HEK293 (cell line): ENCODE results near the gene TSPAN14.
A peak's percentile ranks its signal among the peaks of the same experiment; 100 is the strongest.

Experiments used
- CTCF ChIA-PET: fragments of 350-600 bp; formaldehyde crosslinking; extraction: SDS; loops from one replicate; lab custom pipeline; 2021; ENCODE audit warnings: antibody characterized with exemption; lab: Yijun Ruan, JAX
- POLR2A ChIA-PET: fragments of 300-600 bp; formaldehyde crosslinking; extraction: SDS; loops from one replicate; lab custom pipeline; 2020; ENCODE audit warnings: antibody characterized with exemption, inconsistent platforms; lab: Yijun Ruan, JAX
- H3K27ac ChIP-seq: fragments of 200-500 bp; sonication (Bioruptor generic); 2 replicates; pipeline ENCODE4 v1.5.1; 2014; ENCODE audit warnings: low read depth, low read length, control low read depth, inconsistent platforms; ENCODE audit errors: extremely low read depth
- H3K36me3 ChIP-seq, 2 experiments: fragments of 200-500 bp in 1 of 2; sonication (Bioruptor generic) in 1 of 2; 1 replicate in 1 of 2; 2 replicates in 1 of 2; pipeline ENCODE4 v1.5.1; 2014 to 2017; ENCODE audit warnings: inconsistent platforms in 2 of 2, low read length in 2 of 2; ENCODE audit not compliant: control insufficient read depth in 2 of 2, insufficient read depth in 1 of 2
- H3K4me1 ChIP-seq: fragments of 200-500 bp; sonication (Bioruptor generic); 2 replicates; pipeline ENCODE4 v1.5.1; 2014; ENCODE audit warnings: mild to moderate bottlenecking, low read length, inconsistent platforms; ENCODE audit not compliant: control insufficient read depth, insufficient read depth
- H3K4me3 ChIP-seq: 2 replicates; pipeline ENCODE4 v1.5.1; 2011; ENCODE audit warnings: low read depth, mild to moderate bottlenecking, control low read depth, low read length, moderate library complexity
- H3K9me3 ChIP-seq: fragments of 200-500 bp; sonication (Bioruptor generic); 2 replicates; pipeline ENCODE4 v1.5.1; 2014; ENCODE audit warnings: low read depth, low read length, inconsistent platforms; ENCODE audit not compliant: control insufficient read depth, insufficient read depth
- FEZF1 ChIP-seq: fragments of 450-650 bp; formaldehyde crosslinking; IDR thresholded peaks from 2 replicates; pipeline ENCODE4 v1.5.1; 2016; ENCODE audit warnings: missing biosample characterization, missing genetic modification characterization
- GFI1B ChIP-seq: fragments of 450-650 bp; formaldehyde crosslinking; IDR thresholded peaks from 2 replicates; pipeline ENCODE4 v1.5.1; 2016; ENCODE audit warnings: missing biosample characterization, missing genetic modification characterization
- KLF1 ChIP-seq: fragments of 450-650 bp; formaldehyde crosslinking; IDR thresholded peaks from 2 replicates; pipeline ENCODE4 v1.5.1; 2016; ENCODE audit warnings: missing biosample characterization, missing genetic modification characterization
- SETDB1 ChIP-seq: IDR thresholded peaks from one replicate; pipeline ENCODE4 v1.6.1; 2017; ENCODE audit warnings: mild to moderate bottlenecking, low read length, moderate library complexity, mixed read lengths; ENCODE audit not compliant: insufficient read length
- ZBTB17 ChIP-seq: fragments of 450-650 bp; formaldehyde crosslinking; IDR thresholded peaks from 2 replicates; pipeline ENCODE4 v1.5.1; 2016; ENCODE audit warnings: missing biosample characterization, missing genetic modification characterization
- ZBTB44 ChIP-seq: fragments of 450-650 bp; IDR thresholded peaks from 2 replicates; pipeline ENCODE4 v1.5.1; 2018; ENCODE audit warnings: missing biosample characterization, mild to moderate bottlenecking, missing genetic modification characterization
- ZBTB48 ChIP-seq: fragments of 450-650 bp; formaldehyde crosslinking; IDR thresholded peaks from 2 replicates; pipeline ENCODE4 v1.5.1; 2016; ENCODE audit warnings: missing biosample characterization, missing genetic modification characterization
- ZNF10 ChIP-seq: fragments of 450-650 bp; formaldehyde crosslinking; IDR thresholded peaks from 2 replicates; pipeline ENCODE4 v1.5.1; 2017; ENCODE audit warnings: missing biosample characterization, missing genetic modification characterization
- ZNF138 ChIP-seq: fragments of 450-650 bp; formaldehyde crosslinking; IDR thresholded peaks from 2 replicates; pipeline ENCODE4 v1.5.1; 2016; ENCODE audit warnings: missing biosample characterization, missing genetic modification characterization, borderline replicate concordance
- ZNF174 ChIP-seq: fragments of 450-650 bp; formaldehyde crosslinking; IDR thresholded peaks from 2 replicates; pipeline ENCODE4 v1.5.0; 2017; ENCODE audit warnings: missing biosample characterization, mild to moderate bottlenecking, missing genetic modification characterization
- ZNF202 ChIP-seq: fragments of 450-650 bp; formaldehyde crosslinking; IDR thresholded peaks from 2 replicates; pipeline ENCODE4 v1.5.1; 2016; ENCODE audit warnings: missing biosample characterization, missing genetic modification characterization, borderline replicate concordance
- ZNF335 ChIP-seq: fragments of 450-650 bp; formaldehyde crosslinking; conservative IDR thresholded peaks from 2 replicates; pipeline ENCODE4 v1.5.1; 2016; ENCODE audit warnings: missing biosample characterization, missing genetic modification characterization
- ZNF362 ChIP-seq: fragments of 450-650 bp; formaldehyde crosslinking; IDR thresholded peaks from 2 replicates; pipeline ENCODE4 v1.5.1; 2016; ENCODE audit warnings: missing biosample characterization, missing genetic modification characterization
- ZNF48 ChIP-seq: fragments of 450-650 bp; formaldehyde crosslinking; IDR thresholded peaks from 2 replicates; pipeline ENCODE4 v1.5.1; 2016; ENCODE audit warnings: missing biosample characterization, missing genetic modification characterization
- ZNF558 ChIP-seq: fragments of 450-650 bp; formaldehyde crosslinking; IDR thresholded peaks from 2 replicates; pipeline ENCODE4 v1.5.1; 2016; ENCODE audit warnings: missing biosample characterization, missing genetic modification characterization

Gene TSPAN14

GRCh38 chr10:80492848-80493521, 38.9 kb downstream of the TSPAN14 start:
- CTCF ChIA-PET: interaction anchor here (4.6 kb wide), 1 partner anchor 12 kb away, joined by 20 read pairs; no protein-coding TSS in a partner anchor
- no peak overlapping the region for H3K4me3 ChIP-seq
- POLR2A ChIA-PET: no interaction called here
- H3K36me3 ChIP-seq: peaks cover 0 to 35% of the 10 kb centered on the region in 2 experiments; a peak in 1 of 3 replicates
- TF ChIP-seq ZBTB44 (tag by site-specific recombination) (no peak), ZNF335 (tag by site-specific recombination) (no peak), ZNF138 (tag by site-specific recombination) (no peak), KLF1 (no peak), ZNF10 (tag by site-specific recombination) (no peak), GFI1B (no peak), ZNF174 (no peak), ZBTB17 (tag by site-specific recombination) (no peak), ZNF558 (no peak), ZNF362 (tag by site-specific recombination) (no peak)
- no peak overlapping the region for H3K27ac ChIP-seq
- no peaks in the 10 kb centered on the region for H3K4me1 ChIP-seq
- no peaks in the 10 kb centered on the region for H3K9me3 ChIP-seq

GRCh38 chr10:80493522-80494051, 39.5 kb downstream of the TSPAN14 start:
- ChIA-PET POLR2A (no interaction called here), CTCF (interaction anchor here (0.7 to 4.6 kb wide), 2 partner anchors 12 to 14 kb away, joined by 3 to 20 read pairs; no protein-coding TSS in a partner anchor)
- no peak overlapping the region for H3K27ac ChIP-seq
- H3K36me3 ChIP-seq: peaks cover 0 to 35% of the 10 kb centered on the region in 2 experiments; a peak in 1 of 3 replicates
- no peaks in the 10 kb centered on the region for H3K9me3 ChIP-seq
- H3K4me3 ChIP-seq: no peak overlapping the region
- no peaks in the 10 kb centered on the region for H3K4me1 ChIP-seq
- no peak for TF ChIP-seq ZNF48 (tag by site-specific recombination)
- no peak for TF ChIP-seq ZNF202 (tag by site-specific recombination)
- no peak for TF ChIP-seq ZBTB48 (tag by site-specific recombination)

GRCh38 chr10:80496555-80497172, 42.6 kb downstream of the TSPAN14 start:
- Histone ChIP-seq H3K27ac (no peak overlapping the region), H3K4me3 (no peak overlapping the region)
- POLR2A ChIA-PET: no interaction called here
- no peak for TF ChIP-seq FEZF1 (tag by site-specific recombination)
- peak; percentile 86 for TF ChIP-seq SETDB1
- TF ChIP-seq, all 188 proteins: peak for 1
- H3K4me1 ChIP-seq: no peaks in the 10 kb centered on the region; the same call in 1 of the 2 replicates
- H3K9me3 ChIP-seq: no peaks in the 10 kb centered on the region
- CTCF ChIA-PET: interaction anchor here (0.7 to 1.6 kb wide), 4 partner anchors 8 to 166 kb away, joined by 3 to 11 read pairs (median 4); no protein-coding TSS in a partner anchor
- H3K36me3 ChIP-seq: peaks cover 0 to 7% of the 10 kb centered on the region in 2 experiments; a peak in 1 of 3 replicates
